Liver (tissue), 9 donors: ENCODE measurements around the gene HIPK1. TPM values are rescaled to one million over a fixed set of nuclear protein-coding genes. Genes with fewer than 3 reads are reported as not detected.
A peak's percentile ranks its signal among the peaks of the same experiment; 100 is the strongest.

Experiments used
- DNase-seq: peaks from one replicate; pipeline ENCODE4 v3.0.0-alpha.2; 2017; ENCODE audit warnings: low spot score
- H3K27ac ChIP-seq, 2 donors: one replicate each; pipeline ENCODE4 v1.7.0; 2013; ENCODE audit warnings: inconsistent platforms in 2 of 2, low read length in 2 of 2, control low read depth in 1 of 2, low read depth in 1 of 2, mild to moderate bottlenecking in 1 of 2
- H3K27me3 ChIP-seq, 4 donors: one replicate each; pipeline versions ENCODE4 v1.6.1 to v1.7.0; 2013; ENCODE audit warnings: low read length in 3 of 4, inconsistent platforms in 1 of 4, mild to moderate bottlenecking in 1 of 4, moderate library complexity in 1 of 4; ENCODE audit not compliant: control insufficient read depth in 4 of 4, insufficient read depth in 4 of 4
- H3K36me3 ChIP-seq, 4 donors: one replicate each; pipeline versions ENCODE4 v1.6.1 to v1.7.0; 2013; ENCODE audit warnings: low read length in 3 of 4, mild to moderate bottlenecking in 3 of 4, low read depth in 1 of 4, moderate library complexity in 1 of 4; ENCODE audit not compliant: control insufficient read depth in 4 of 4, insufficient read depth in 3 of 4
- H3K4me1 ChIP-seq, 4 donors: one replicate each; pipeline versions ENCODE4 v1.6.1 to v1.7.0; 2013; ENCODE audit warnings: low read length in 3 of 4, mild to moderate bottlenecking in 3 of 4, moderate library complexity in 1 of 4; ENCODE audit not compliant: control insufficient read depth in 4 of 4, insufficient read depth in 4 of 4
- H3K4me3 ChIP-seq, 3 donors: one replicate each; pipeline versions ENCODE4 v1.6.1 to v1.7.0; 2013; ENCODE audit warnings: low read length in 3 of 3, control low read depth in 1 of 3, low read depth in 1 of 3, mild to moderate bottlenecking in 1 of 3
- H3K9ac ChIP-seq, 2 donors: one replicate each; pipeline ENCODE4 v1.7.0; 2013; ENCODE audit warnings: low read length in 2 of 2, mild to moderate bottlenecking in 2 of 2, moderate library complexity in 2 of 2, control low read depth in 1 of 2, low read depth in 1 of 2
- H3K9me3 ChIP-seq, 4 donors: one replicate each; pipeline versions ENCODE4 v1.6.1 to v1.7.0; 2013; ENCODE audit warnings: low read length in 3 of 4; ENCODE audit not compliant: control insufficient read depth in 4 of 4
- EGR1 ChIP-seq, 2 donors: IDR thresholded peaks; 2 replicates each; pipeline ENCODE4 v1.6.1; 2016 to 2018; ENCODE audit warnings: antibody characterized with exemption in 2 of 2, low read depth in 2 of 2
- FOXA1 ChIP-seq: IDR thresholded peaks from 2 replicates; pipeline ENCODE4 v1.6.1; 2016; ENCODE audit warnings: antibody characterized with exemption
- FOXA2 ChIP-seq: IDR thresholded peaks from 2 replicates; pipeline ENCODE4 v1.6.1; 2016; ENCODE audit warnings: antibody characterized with exemption
- GABPA ChIP-seq, 2 donors: IDR thresholded peaks in 1 of 2; conservative IDR thresholded peaks in 1 of 2; 2 replicates each; pipeline ENCODE4 v1.6.1; 2016; ENCODE audit warnings: antibody characterized with exemption in 2 of 2, mild to moderate bottlenecking in 1 of 2, moderate library complexity in 1 of 2
- HNF4A ChIP-seq, 2 donors: conservative IDR thresholded peaks; 2 replicates each; pipeline ENCODE4 v1.6.1; 2016; ENCODE audit warnings: antibody characterized with exemption in 2 of 2, mild to moderate bottlenecking in 2 of 2
- HNF4G ChIP-seq: IDR thresholded peaks from 2 replicates; pipeline ENCODE4 v1.6.1; 2016; ENCODE audit warnings: antibody characterized with exemption
- NR2F2 ChIP-seq: IDR thresholded peaks from 2 replicates; pipeline ENCODE4 v1.6.1; 2016; ENCODE audit warnings: antibody characterized with exemption
- RAD21 ChIP-seq, 2 donors: IDR thresholded peaks; 2 replicates each; pipeline ENCODE4 v1.6.1; 2016; ENCODE audit warnings: antibody characterized with exemption in 2 of 2, mild to moderate bottlenecking in 2 of 2
- RXRA ChIP-seq, 2 donors: IDR thresholded peaks; 2 replicates each; pipeline ENCODE4 v1.6.1; 2017 to 2018; ENCODE audit warnings: antibody characterized with exemption in 2 of 2, mild to moderate bottlenecking in 1 of 2
- SP1 ChIP-seq: IDR thresholded peaks from 2 replicates; pipeline ENCODE4 v1.6.1; 2018; ENCODE audit warnings: antibody characterized with exemption, mild to moderate bottlenecking
- TAF1 ChIP-seq: conservative IDR thresholded peaks from 2 replicates; pipeline ENCODE4 v1.6.1; 2016; ENCODE audit warnings: antibody characterized with exemption, mild to moderate bottlenecking
- YY1 ChIP-seq: IDR thresholded peaks from 2 replicates; pipeline ENCODE4 v1.6.1; 2016; ENCODE audit warnings: antibody characterized with exemption, mild to moderate bottlenecking
- WGBS: extraction: QIAGEN DNeasy Blood & Tissue Kit; methylation state at CpG from one replicate; pipeline ENCODE4 v1.1.7; 2013; 5-methylcytosine and 5-hydroxymethylcytosine counted together
- polyA plus RNA-seq, 2 donors: library from polyadenylated mRNA; stranded (reverse) in 1 of 2; unstranded in 1 of 2; fragments of 200-250 nt in 1 of 2; fragments of >200 nt in 1 of 2; fragmentation: Nextera tagmentation in 1 of 2; extraction: Ambion mirVana in 1 of 2; gene quantifications; one replicate each; pipeline versions ENCODE4 v1.2.1 to v1.2.3, GENCODE V29; 2013 to 2015
- total RNA-seq, 2 donors: library from RNA; depleted of rRNA; stranded (reverse); fragments of >200 nt; gene quantifications; one replicate each; pipeline ENCODE4 v1.2.3, GENCODE V29; 2014
- TF ChIP-seq, protein P1 (sequence below): IDR thresholded peaks from 2 replicates; pipeline ENCODE4 v1.6.1; 2016; ENCODE audit warnings: antibody characterized with exemption, mild to moderate bottlenecking
- TF ChIP-seq, protein P2 (sequence below): IDR thresholded peaks from 2 replicates; pipeline ENCODE4 v1.6.1; 2016; ENCODE audit warnings: antibody characterized with exemption
- TF ChIP-seq, protein P3 (sequence below): IDR thresholded peaks from 2 replicates; pipeline ENCODE4 v1.6.1; 2016; ENCODE audit warnings: antibody characterized with exemption
- donor health status: healthy.
- donor health status: healthy.
- donor health status: healthy.
- donor health status: healthy.
- donor health status: healthy.

HIPK1 gene
- total and polyA plus RNA-seq, 4 donors = 8.7 to 50.2 (median 15.1) TPM

DNA sequence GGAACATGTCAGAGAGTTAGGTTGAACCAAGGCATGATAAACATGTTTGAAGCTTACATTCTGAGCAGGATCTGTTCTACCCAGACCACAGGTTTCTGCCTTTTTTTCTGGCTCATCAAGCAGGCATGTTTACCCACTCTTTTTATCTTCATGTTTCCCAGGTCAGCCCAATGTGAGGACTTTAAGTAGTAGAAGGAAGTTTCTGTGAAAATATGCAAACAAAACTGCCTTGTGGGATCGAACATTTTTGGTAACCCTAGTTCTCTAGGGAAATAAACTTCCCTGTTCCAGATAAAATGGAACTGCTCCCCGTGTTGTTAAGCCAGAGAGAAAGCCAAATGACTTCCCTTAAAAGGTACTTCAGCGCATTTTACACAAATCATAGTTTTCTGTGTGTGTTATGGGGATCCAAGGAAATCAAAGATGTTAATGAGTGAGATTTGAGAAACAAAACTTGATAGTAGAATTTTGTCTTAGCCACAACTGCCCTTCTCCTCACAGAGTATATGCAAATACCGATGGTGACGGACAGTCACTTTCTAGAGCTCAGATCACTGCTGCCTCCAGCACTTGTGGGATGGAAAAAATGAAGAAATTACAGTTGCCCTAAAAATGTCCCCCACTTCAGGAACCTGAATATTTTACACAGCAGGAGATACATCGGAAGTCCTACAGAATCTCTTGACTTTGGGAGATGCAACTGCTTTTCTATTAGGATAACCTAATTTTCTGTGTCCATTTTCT is 765 bp upstream of the HIPK1 start:
- TF ChIP-seq, protein P1, sequence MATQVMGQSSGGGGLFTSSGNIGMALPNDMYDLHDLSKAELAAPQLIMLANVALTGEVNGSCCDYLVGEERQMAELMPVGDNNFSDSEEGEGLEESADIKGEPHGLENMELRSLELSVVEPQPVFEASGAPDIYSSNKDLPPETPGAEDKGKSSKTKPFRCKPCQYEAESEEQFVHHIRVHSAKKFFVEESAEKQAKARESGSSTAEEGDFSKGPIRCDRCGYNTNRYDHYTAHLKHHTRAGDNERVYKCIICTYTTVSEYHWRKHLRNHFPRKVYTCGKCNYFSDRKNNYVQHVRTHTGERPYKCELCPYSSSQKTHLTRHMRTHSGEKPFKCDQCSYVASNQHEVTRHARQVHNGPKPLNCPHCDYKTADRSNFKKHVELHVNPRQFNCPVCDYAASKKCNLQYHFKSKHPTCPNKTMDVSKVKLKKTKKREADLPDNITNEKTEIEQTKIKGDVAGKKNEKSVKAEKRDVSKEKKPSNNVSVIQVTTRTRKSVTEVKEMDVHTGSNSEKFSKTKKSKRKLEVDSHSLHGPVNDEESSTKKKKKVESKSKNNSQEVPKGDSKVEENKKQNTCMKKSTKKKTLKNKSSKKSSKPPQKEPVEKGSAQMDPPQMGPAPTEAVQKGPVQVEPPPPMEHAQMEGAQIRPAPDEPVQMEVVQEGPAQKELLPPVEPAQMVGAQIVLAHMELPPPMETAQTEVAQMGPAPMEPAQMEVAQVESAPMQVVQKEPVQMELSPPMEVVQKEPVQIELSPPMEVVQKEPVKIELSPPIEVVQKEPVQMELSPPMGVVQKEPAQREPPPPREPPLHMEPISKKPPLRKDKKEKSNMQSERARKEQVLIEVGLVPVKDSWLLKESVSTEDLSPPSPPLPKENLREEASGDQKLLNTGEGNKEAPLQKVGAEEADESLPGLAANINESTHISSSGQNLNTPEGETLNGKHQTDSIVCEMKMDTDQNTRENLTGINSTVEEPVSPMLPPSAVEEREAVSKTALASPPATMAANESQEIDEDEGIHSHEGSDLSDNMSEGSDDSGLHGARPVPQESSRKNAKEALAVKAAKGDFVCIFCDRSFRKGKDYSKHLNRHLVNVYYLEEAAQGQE = peak; percentile 2
- TF ChIP-seq, protein P2, sequence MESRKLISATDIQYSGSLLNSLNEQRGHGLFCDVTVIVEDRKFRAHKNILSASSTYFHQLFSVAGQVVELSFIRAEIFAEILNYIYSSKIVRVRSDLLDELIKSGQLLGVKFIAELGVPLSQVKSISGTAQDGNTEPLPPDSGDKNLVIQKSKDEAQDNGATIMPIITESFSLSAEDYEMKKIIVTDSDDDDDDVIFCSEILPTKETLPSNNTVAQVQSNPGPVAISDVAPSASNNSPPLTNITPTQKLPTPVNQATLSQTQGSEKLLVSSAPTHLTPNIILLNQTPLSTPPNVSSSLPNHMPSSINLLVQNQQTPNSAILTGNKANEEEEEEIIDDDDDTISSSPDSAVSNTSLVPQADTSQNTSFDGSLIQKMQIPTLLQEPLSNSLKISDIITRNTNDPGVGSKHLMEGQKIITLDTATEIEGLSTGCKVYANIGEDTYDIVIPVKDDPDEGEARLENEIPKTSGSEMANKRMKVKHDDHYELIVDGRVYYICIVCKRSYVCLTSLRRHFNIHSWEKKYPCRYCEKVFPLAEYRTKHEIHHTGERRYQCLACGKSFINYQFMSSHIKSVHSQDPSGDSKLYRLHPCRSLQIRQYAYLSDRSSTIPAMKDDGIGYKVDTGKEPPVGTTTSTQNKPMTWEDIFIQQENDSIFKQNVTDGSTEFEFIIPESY = no peak
- WGBS = 7% methylated on average over 6 of the region's 6 CpGs
- H3K9ac ChIP-seq = peak overlapping the region; percentile 70 to 85
- H3K4me3 ChIP-seq = peak overlapping the region; percentile 65 to 97 (median 93)
- peaks cover 5 to 39% (median 27%) of the 10 kb centered on the region in 4 donors for H3K4me1 ChIP-seq
- no peaks in the 10 kb centered on the region for H3K27me3 ChIP-seq
- H3K36me3 ChIP-seq = no peaks in the 10 kb centered on the region
- DNase-seq = no peak
- peak overlapping the region; percentile 94 to 100 for H3K27ac ChIP-seq
- no peaks in the 10 kb centered on the region for H3K9me3 ChIP-seq

DNA sequence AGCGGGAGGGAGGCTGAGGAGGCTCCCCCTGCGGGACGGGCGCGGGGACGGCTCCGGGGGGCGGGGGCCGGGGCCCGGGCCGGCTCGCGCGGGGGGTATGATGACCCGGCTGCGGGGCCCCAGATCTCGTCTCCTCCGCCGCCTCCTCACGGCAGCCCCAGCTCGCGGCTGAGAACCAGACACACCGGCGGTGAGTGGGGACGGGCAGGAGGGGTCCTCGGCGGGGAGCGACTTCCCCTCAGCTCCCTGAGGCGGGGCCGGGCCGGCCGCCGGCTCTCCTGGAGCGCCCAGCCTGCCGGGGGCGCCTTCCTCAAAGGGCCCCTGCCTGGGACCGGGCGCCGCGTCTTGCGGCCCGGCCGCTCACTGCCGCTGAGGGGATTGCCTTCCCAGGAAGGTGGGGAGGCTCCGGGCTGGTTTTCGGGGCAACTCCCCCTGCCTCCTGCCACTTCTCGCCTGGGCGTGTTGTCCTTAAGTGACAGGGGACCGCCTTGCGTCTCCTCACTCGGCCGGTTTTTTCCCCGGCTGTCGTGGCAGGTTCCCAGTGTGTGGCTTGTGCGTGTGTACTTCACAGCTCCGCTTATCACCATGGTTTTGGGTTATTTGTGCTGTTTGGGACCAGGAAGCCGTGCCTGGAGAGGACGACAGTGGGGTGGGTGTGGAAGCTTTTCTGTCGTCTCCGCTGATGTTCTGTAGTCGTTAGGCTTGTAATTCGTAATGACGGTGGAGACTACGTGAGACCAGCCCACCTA is 800 bp downstream of the HIPK1 start:
- peaks cover 9 to 53% (median 40%) of the 10 kb centered on the region in 4 donors for H3K4me1 ChIP-seq
- under 1% methylated on average over 64 of the region's 64 CpGs for WGBS
- no peaks in the 10 kb centered on the region for H3K36me3 ChIP-seq
- DNase-seq = peak; percentile 73
- TF ChIP-seq RAD21 (IDR thresholded peaks at IDR 0.05) (peak in 1 of 2 donors; percentile 7), FOXA2 (no peak), SP1 (no peak)
- H3K4me3 ChIP-seq = peak overlapping the region; percentile 82 to 97 (median 84)
- H3K9ac ChIP-seq = peak overlapping the region; percentile 33 to 87
- no peaks in the 10 kb centered on the region for H3K9me3 ChIP-seq
- H3K27ac ChIP-seq = peak overlapping the region; percentile 94 to 100
- no peaks in the 10 kb centered on the region for H3K27me3 ChIP-seq

DNA sequence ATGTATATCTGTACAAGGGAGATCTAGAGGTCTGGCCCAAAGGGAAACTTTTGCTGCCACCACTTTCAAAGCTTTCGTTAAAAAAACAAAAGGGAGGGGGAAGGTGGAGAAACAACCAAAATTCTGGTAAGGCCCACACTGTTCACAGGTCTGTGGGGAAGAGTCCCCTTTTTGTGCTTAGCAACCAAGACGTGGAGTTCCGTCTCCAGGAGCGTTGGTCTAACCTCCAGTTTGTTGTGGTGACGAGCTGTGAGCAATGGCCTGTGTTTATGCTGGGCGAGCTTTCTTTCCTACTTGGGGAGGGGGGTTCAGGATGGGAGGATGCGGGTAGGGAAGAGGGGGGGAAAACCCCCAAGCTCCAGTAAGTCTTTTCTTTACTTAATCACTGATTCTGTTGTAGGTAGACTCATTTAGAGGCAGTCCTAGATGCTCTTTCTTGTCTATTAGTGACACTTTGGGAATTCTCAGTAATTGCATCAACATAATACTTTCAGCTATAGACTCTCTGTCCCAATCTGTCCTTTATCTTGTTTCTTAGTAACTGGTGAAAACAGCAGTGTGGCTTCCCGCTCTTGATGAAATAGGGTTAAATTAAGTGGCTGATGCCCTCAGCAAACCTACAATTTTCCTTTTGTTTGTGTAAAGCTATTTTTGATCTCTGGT is 1.5 kb downstream of the HIPK1 start:
- Histone ChIP-seq H3K36me3 (no peaks in the 10 kb centered on the region), H3K9ac (peak overlapping the region; percentile 33 to 87), H3K4me1 (peaks cover 9 to 53% (median 40%) of the 10 kb centered on the region in 4 donors), H3K27ac (peak overlapping the region; percentile 94 to 100), H3K27me3 (no peaks in the 10 kb centered on the region), H3K4me3 (peak overlapping the region; percentile 82 to 97 (median 84)), H3K9me3 (no peaks in the 10 kb centered on the region)
- TF ChIP-seq FOXA1 (no peak), HNF4G (no peak), HNF4A (conservative IDR thresholded peaks at IDR 0.05) (no peak), EGR1 (IDR thresholded peaks at IDR 0.05; ENCODE audit: low read depth in 2 of 2) (no peak), RXRA (IDR thresholded peaks at IDR 0.05) (no peak), YY1 (no peak), TAF1 (no peak), NR2F2 (no peak), GABPA (IDR thresholded peaks at IDR 0.05 in 1 of 2, conservative IDR thresholded peaks at IDR 0.05 in 1 of 2) (no peak)
- TF ChIP-seq, protein P3, sequence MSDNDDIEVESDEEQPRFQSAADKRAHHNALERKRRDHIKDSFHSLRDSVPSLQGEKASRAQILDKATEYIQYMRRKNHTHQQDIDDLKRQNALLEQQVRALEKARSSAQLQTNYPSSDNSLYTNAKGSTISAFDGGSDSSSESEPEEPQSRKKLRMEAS = no peak
- TF ChIP-seq, protein P1 = no peak
- DNase-seq = no peak
- WGBS = 13% methylated on average over 8 of the region's 8 CpGs
